DMS53 (cell line): ENCODE measurements around the gene GNA12.

ENCODE experiments used
- DNase-seq: peaks from one replicate; lab custom pipeline; 2025; lab: John Stamatoyannopoulos, UW

Gene GNA12

DNA sequence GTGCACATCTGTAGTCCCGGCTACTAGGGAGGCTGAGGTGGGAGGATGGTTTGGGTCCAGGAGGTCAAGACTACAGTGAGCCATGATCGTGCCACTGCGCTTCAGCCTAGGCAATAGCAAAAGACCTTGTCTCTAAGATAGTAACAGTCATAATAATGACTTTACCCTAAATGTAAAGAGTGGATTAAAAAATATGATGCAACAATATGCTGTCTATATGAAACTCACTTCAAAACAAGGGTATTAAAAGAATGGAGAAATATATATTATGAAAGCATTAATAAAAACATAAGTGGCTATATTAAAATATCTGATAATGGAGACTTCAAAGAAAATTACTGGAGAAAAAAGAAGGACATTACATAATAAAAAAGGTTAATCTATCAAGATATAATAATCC, 5.7 kb downstream of the GNA12 start:
- DNase-seq = no peak

DNA sequence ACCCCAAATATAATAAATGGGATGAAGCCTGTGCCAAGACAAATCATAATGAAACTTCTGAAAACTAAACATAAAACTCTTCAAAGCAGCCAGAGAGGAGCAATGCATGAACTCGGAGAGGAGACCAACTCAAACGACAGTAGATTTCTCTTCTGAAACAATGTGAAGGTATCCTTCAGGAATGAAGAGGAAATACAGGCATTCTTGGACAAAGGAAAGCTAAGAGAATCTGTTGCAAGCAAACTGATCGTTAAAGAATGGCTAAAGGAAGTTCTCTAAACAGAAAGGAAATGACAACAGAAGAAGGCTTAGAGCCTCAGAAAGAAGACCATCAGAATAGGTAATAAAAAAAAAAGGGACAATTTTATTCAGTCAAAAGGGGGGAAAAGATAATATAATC, 6.6 kb downstream of the GNA12 start:
- DNase-seq = no peak

DNA sequence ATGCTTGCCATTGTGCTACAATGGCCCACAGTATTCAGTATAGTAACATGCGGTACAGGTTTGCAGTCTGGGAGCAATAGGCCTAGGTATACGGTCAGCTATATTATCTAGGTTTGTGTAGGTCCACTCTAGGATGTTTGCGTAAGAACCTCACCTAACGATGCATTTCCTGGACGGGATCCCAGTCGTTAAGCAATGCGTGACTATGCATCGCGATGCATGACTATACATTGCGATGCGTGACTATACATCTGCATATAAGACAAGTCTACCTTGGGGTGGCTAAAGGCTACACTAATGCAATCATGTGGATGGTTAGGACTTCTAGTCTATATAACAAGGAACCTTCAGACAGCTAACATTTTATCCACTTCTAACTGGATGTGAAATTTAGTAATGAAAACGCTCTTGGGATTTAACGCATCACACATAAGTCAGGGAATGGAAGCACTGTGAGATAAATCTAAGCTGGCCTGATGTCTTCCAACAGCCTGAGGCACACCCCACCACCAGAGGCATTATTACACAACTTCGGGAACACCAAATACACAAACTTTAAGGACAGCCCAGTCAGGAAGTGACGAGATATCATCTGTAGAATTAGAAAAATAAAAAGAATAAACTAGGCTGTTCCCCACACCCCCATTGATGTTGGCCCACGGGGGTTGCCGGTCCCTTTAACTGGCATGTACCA, 9.2 kb downstream of the GNA12 start:
- peak; percentile 9 for DNase-seq

DNA sequence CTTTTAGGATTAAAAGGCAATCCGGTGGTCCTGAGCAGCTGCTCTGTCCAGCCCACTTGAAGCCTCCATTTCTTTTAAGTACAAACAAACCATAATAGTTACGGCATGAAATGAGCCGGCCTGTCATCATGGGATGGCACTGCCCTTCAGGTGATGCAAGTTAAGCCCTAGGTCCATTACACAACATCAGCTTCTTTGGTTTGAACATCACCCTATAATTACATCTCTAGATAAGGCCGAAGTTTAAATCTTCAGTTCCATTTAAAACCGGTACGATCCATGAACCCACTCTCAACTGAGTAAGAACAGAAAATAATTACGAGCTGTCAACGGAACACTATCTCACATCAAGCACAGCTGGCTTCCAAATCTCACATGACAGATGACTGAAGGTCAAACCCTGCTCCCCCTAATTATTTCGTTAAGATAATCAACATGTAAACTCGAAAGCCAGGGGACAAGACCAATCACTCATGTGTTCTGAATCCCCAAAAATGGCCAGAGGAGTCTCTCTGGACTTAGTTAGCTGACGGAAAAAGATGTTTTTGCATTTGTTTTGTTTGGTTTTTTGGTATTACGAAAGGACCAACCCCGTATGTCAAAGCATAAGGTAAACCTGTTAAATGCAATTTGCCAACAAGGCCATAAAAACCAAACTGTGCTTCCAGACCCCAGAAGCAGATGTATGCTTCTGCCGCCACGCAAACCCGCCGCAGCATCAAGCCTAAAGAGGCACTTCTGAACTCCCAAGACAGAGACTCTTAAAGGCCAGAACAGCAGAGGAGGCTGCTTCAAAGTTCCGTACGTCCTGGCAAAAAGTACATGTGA, 10.8 kb downstream of the GNA12 start:
- no peak for DNase-seq

DNA sequence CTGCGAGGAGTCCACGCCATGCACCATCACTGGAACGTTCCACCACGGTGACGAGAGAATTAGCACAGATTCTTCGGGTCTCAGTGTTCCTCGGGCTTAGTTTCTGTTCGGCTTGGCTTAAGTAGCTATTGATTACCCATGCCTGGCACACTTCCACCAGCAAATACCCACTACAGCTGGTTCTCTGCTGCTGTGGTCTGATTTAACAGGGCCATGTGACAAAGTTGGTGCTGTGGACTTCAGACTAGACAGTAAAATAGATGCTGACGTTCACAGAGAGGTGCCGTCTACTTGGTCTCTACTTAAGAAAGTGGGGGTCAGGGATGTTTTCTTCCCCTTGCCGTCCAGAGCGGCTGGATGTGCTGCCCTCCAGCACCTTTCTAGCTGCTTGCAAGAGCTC, 11.6 kb downstream of the GNA12 start:
- no peak for DNase-seq

DNA sequence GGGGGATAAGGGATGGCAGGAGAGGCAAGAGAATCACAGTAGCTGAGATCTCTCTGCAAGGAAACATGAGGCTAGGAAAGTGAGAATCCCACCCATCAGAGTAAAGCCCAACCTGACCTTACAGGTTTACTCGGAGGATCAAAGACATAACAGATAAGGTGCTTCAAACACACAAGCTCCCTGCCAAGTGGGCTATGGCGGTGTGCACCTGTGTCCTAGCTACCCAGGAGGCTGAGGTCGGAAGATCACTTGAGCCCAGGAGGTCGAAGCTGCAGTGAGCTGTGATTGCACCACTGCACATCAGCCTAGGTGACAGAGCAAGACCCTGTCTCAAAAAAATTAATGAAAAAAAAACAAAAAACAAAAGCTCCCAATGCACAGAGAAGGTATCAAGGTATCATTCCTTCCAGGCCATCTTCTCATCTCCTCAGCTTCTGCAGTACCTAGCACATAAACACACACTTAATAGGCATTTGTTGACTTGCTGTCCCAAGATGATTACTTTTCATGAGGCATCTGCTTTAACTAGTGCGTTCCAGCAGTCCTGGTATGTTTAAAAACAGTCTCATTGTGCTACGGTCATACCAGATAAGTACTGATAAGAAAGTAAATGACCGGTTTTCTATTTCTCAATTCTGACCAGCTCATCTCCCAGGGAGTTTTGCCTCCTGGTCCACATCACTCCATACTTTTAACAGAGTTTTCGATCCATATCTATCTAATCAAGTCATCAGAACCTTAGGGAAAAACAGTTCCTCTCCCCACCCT, 13.3 kb downstream of the GNA12 start:
- no peak for DNase-seq

DNA sequence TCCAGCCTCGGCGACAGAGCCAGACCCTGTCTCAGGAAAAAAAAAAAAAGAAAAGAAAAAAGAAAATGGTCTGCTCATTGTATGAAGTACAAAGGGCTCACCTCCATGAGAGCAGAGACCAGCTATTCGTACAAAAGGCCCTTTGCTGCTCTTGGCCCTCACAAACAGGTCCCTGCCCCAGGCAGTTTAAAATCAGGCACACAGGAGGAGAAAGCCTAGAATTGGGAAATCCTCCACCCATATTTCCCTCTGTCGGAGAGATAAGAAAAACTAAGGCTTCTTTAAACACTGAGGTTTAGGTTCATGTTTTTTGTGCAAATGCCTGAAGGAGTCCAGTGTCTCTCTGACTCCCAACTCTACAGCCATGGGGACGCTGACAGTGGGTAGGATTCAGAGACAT, 15.1 kb downstream of the GNA12 start:
- no peak for DNase-seq

DNA sequence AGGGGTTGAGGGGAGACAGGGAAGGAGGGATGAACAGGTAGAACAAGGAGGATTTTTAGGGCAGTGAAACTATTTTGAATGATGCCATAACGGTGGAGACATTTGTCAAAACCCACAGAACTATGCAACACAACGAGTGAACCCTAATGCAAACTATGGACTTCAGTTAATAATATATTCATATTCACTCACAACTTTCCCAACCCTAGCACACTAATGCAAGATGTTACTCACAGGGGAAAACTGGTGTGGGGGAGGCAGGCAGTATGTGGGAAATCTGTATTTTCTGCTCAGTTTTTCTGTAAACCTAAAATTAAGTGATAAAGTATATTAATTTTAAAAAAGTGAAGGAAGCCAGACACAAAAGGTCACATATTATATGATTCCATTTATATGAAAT, 17.3 kb downstream of the GNA12 start:
- DNase-seq = no peak

DNA sequence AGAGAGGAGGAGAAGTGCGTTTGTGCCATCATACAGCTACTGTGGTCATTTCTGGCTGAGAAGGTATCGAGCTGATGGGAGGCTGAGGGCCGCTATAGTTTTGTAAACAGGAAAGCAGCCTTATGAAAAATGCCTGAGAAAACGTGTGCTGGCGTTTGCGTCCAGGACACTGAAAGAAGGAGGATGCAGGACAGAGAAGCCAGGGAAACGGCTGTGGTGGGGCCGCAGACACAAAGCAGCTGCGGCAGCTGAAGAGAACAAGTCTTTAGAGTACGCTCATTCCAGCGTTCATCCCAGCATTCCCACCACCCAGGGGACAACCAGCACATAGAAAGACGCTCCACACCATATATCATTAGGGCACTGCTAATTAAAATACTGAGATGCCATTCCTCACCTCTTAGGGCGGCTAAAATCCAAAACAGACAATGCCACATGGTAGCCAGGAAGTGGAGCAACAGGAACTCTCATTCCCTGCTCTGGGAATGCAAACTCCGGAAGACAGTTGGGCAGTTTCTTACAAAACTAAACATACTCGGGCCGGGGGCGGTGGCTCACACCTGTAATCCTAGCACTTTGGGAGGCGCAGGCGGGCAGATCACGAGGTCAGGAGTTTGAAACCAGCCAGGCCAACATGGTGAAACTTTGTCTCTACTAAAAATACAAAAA, 18.4 kb downstream of the GNA12 start:
- no peak for DNase-seq

DNA sequence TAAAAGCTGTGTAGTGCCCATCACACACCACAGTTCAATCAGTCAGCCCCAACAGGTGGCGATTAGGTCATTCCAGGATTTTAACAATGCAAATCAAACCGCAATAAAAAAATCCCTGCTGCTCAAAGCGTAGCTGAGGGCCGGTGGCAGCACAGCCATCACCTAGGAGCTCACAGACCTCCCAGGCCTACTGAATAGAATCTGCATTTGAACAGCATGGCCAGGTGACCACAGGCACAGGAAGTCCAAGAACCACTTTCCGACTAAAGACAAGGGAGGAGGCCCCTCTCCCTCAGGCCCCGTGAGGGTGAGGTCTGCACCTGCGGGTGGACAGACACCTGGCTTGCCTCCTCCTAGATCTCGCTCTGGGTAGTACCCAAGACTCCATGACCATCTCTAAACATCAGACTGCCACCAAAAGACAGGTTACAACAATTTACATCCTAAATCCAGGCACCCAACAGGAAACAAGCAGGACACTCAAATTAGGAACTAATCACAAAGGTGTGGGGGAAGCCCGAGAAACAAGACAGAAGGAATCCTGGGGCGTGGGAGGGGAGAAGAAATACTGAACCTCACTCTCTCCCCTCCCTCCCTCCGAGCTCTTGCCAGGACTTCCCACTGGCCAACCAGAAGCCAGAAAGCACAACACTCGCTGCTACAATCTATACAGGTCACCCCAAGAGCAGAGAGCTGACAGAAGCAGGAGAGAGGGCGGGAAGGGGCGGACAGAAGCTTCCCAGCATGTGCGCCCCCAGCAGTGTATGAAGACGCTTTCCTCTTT, 19.2 kb downstream of the GNA12 start:
- no peak for DNase-seq

DNA sequence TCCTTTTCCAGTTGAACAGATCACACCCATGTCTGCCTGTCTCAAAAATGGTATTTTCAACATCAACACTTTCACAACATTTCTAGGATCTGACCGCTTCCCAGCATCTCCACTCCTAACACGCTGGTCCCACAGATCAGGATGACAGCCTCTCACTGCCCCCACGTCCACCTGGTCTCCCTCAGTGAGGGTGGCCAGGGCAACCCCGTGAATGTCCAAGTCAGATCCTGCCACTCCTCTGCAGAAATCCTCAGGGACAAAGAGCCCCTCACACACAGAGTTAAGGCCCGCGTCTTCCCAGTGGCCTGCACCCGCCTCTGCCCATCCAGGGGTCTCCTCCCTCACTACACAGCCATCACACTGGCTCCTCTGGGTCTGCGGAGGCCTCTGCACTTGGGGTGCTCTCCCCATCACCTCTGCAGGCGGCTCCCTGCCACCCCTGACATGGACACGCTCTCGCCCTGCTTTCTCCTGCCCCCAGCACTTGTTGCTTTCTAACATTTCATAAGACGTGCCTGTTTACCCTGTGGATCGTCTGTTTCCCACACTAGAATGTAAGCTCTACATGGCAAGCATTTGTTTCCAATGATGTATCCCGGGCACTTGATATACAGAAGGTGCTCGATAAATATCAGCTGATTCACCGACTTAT, 20.0 kb downstream of the GNA12 start:
- no peak for DNase-seq

DNA sequence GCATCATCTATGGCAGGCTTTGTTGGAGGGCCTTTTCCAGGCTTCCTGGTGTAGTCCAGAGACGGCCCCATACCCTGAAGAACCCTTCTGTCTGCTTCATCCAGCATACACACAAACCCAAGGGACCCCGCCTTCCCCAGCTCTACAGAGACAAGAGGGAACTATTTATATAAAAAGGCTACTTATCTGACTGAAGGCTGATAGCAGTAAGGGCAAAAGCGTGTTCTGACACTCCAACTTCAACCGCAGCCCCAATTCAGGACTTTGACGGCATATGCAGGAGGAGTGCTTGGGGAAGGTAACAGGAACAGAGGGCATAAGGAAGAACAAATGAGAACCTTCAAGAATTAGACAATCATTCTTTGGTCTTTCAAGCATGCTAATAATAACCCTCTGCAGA, 21.0 kb downstream of the GNA12 start:
- no peak for DNase-seq

DNA sequence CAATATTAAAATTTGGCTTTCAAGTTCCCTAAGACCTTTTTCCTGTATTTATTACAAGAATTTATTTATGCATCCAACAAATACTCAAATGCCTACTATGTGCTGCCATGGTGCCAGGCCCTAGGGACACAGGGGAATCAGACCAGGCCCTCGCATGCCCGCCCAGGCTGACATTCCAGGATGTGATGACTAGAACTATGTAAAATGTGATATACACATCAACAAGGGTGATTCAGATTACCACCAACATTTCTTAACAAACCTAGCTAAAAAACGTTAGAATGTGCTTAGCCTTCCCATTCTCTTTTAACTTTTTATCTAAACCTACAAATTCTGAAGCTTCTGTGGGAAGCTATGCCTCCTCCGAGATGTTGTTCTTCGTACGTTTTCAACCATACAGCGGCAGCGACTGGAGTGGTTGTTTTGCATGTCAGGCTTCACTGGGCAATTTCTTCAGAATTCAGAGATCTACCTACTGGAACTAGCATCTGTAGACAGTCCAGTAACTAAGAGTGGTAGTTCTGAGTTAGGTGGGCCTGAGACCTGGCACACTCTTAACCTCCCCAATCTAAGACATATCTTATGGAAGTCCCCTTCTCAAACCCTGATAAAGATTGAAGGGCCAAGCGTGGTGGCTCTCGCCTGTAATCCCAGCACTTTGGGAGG, 22.1 kb downstream of the GNA12 start:
- no peak for DNase-seq

DNA sequence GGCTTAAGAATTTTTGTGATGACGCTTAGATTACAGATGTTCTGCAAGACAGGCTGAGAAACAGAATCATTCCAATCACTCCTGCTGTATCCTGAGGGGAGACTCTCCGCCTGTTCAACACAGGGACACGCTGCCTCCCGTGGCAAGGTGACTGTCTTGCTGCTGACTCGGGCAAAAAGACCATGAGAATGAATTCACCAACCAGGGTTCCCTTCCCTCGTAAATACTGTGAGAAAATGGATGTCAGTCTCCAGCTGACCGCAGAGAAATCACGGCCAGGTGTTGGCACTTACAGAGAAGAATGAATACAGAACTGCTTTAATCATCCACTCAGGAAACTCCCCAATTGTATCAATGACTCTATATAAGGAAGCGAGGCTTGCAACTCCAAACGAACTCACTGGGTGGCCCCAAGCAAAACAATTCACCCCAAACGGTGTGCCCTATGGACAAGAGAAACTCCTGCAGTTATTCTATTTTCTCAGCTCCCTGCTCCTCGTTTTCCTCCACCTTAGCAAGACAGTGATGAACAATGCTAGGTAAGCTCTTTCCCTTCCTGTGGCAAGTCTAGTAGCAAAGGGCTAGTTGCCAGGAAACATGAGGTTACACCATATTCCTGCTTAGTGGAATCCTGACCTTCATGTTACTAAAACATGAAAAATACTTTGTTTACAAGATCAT, 22.8 kb downstream of the GNA12 start:
- DNase-seq = peak; percentile 69

DNA sequence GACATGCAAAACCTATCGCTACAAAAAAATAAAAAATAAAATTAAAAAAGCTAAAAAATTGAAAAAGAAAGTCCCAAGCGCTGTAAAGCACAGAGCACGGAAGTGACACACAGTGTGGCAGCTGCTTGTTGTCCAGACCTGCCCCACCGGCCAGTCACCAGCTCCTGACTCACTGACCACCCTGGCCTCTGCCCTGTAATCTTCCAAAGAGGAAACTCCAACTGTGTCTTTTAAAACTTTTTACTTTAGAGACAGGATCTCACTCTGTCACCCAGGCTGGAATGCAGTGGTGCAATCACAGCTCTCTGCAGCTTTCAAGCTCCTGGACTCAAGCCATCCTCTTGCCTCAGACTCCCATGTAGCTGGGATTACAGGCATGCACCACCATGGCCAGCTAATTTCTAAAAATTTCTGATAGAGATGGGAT, 23.6 kb downstream of the GNA12 start:
- DNase-seq = no peak

DNA sequence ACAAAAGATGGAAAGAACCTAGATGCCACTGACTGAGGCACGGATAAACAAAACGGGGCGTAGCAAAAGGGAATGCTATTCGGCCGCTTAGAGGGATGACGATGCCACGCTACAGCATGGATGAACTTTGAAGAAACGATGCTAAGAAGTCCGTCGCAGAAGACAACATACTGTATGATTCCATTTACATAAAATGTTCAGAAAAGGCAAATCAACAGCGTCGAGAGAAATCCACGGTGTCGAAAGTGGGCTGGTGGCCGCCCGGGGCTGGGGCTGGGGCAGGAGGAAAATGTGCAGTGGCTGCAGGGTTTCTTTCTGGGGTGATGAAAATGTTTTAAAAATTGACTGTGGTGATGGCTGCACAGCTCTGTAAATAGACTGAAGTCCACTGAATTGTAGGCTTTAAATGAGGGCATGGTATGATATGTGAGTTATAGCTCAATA, 24.1 kb downstream of the GNA12 start:
- DNase-seq = no peak

DNA sequence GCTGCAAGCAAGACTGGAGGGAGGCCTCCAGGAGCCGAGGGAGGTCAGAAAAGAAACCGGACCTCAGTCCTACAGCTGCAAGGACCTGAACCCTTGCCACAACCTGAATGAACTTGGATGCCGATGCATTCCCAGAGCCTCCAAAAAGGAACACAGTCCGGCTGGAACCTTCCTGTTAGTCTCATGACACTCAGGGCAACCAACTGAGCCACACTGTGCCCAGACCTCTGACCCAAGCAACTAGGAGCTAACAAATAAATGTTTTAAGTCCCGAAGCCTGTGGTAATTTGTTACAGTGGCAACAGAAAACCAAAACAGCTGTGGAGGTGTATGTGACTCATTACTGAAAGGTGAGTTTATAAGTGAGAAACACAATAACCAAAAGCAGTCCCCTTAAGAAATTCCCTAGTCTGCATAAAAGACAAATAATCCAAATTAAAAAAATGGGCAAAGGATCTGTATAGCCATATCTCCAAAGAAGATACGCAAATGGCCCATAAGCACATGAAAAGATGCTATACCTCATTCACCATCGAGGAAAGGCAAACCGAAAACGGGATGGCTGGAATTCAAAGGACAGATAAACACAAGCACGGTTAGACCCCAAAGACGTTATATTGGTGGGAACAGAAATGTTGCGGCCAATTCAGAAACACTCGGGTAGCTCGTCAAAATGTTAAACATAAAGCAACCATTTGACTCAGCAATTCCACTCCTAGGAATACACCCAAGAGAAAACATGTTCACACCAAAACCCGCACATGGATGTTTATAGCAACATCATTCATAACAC, 24.8 kb downstream of the GNA12 start:
- DNase-seq = no peak

DNA sequence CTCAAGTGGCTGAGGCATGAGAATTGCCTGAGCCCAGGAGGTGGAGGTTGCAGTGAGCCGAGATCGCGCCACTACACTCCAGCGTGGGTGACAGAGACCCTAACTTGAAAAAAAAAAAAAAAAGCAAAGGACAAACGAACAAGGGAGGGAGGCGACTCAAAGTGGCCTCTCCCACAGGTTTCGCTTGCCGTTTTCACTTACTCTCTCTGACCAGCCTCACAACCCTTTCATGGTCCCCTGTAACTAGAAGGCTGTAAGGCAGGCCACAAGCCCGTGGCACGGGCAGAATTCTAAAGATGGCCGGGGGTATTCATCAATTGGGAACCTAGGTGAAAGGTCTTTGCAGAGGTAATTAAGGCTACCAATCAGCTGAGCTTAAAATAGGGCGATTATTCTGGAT, 25.5 kb downstream of the GNA12 start:
- no peak for DNase-seq

DNA sequence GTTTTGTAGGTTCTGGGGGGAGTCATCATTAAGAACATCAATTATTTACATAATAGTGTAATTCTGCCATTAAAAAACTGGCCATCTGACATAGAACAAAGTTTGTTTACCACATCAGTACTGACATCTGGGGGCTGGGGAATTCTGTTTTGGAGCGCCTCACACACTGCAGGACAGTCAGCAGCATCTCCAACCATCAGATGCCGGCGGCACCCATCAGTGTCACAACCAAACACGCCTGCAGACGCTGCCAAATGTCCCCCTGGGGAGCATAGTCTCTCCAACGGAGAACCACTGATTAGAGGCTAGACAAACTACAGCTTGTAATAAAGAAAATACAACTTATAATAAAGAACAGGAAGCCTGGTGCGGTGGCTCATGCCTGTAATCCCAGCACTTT, 26.0 kb downstream of the GNA12 start:
- no peak for DNase-seq
